HG03108 (cell line): ENCODE results near the gene CREG2.
"Not testable (repeated sequence)": the region's sequence is repeated elsewhere in the genome, so short reads cannot be mapped to it uniquely, and the experiment has no call there.

Source experiments
- ATAC-seq: cut with Tn5 transposase; IDR thresholded peaks from one replicate; pipeline ENCODE4 v1.9.1; 2021; ENCODE audit warnings: moderate library complexity; ENCODE audit not compliant: unreplicated experiment

Gene CREG2

DNA sequence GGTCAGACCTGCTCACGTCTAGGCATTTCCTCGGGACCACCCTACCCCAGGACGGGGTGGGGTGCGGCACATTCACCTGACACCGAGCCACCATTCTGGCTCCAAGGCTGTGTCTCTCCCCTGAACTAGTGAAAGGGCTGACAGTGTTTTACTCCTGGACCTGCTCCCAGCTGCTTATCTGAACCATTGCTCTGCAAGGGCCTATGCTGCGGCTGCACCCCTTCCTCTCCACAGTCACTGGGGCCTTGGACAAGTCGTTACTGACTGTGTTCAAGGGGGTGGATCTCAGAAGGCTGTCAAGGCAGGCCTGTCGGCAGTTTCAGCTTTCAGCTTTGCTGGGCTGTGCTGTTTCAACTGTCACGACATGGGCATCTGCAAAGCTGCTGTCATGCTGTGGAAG lies 11.7 kb downstream of the CREG2 start:
- no peak for ATAC-seq

DNA sequence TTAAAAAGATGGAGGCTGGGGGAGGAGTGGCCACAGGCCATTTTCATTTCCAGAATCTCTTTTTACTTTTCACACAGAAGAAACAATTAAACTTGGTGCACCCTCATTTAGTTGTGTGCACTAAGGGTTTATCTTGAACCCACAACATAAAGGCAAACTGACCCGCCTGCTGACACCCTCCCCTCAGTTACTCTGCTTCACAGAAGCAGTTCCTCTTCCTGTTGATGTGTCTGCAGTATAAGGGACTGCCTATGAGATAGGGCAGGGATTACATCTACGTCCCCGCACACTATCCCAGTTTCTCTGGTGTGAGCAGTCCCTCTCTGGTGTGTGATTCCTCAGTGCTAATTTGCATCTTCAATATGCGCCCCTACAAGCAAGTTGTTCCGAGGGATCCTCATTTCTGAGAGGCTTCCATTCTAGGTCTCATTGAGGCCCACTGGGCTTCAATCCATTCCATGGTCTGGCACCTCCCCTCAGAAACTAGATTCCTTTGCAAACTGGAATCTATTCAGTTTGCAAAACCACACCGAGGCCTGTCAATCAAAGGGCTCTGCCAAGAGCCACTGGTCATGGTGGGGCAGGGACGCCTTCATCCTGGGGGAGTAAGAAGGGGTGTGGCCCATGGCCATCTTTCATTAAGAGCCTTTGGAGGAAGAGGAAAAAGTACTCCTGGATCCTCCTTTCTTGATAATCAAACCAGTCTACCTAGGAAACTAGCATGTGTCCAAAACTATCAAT lies 12.3 kb downstream of the CREG2 start:
- no peak for ATAC-seq

DNA sequence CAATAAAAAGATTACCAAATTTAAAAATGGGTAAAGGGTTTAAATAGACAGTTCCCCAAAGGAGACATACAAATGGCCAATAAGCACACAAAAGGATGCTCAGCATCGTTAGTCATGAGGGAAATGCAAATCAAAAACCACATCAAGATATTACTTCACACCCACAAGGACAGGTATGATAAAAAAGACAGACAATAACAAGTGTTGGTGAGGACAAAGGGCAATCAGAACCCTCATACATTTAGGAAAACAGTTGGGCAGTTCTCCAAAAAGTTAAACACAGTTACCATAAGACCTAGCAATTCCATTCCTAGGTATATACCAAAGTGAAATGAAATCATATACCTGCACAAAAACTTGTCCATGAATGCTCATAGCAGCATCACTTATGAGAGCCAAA lies 14.5 kb downstream of the CREG2 start:
- ATAC-seq: no peak

DNA sequence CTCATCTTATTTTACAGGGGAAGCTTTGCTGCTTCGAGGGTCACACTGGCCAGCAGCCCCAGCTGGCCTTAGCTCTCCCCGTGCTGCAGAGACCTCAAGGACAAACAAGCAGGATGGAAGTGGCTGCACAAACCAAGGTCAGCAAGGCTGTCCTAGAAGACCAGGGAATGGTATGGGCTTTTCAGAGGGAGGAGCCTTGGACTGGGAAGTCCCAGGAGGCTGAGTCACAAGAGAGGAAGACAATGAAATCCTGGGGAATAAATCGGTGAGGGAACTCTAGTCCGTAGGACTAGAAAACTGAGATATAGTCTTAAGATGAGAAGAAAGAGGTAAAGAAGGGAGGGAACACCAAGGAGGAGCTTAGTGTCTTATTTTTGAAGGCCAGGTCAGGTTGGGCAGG lies 15.7 kb downstream of the CREG2 start:
- ATAC-seq: no peak

DNA sequence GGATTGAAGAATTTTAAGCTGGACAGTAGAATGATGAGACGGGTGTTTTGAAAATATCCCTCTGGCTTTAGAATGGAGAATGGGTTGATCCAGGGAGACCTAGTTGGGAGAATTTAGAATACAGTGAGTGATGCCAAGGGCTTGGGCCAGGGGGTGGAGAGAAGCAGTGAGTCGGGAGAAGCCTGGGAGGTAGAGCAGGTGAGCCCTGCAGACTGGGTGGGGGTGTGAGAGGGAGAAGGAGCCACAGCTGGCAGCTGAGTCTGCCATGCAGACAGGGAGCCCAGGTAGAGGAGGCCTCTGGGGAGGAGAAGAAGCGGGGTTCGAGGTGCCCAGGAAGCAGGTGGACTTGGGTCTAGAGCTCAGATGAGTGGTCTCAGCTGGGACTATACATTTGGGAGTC lies 18.2 kb downstream of the CREG2 start:
- no peak for ATAC-seq

DNA sequence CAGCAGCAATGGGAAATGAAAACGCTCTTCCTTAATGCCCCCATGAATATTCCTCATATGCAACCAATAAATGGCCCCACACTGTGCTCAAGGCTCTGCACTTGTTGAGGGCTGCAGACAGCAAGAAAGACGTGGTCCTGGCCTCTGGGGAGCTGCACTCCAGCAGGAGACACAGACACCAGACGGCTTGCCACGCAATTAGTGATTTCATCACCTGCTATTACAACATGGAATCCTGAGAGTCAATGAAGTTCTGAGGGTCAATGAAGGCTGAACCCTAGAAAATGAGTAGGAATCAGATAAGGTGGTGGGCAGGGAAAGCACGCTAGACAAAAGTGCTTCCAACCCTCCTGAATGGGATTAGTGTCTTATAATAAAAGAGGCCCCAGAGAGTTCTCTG lies 18.9 kb downstream of the CREG2 start:
- no peak for ATAC-seq

DNA sequence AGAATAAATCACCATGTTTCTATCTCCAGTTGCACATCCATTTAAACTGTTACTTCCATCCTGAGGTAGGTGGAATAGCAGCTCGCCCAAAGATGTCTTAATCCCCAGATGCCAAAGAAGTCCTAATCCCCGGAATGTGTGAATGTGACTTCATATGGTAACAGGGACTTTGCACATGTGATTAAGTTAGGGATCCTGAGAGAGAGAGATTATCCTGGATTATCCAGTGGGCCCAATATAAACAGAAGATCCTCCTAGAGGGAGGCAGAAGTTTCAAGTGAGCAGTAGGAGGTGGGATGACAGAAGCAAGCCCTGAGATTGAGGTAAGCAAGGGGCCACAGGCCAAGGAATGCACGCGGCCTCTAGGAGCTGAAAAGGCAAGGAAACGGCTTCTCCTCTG lies 19.8 kb downstream of the CREG2 start:
- no peak for ATAC-seq

DNA sequence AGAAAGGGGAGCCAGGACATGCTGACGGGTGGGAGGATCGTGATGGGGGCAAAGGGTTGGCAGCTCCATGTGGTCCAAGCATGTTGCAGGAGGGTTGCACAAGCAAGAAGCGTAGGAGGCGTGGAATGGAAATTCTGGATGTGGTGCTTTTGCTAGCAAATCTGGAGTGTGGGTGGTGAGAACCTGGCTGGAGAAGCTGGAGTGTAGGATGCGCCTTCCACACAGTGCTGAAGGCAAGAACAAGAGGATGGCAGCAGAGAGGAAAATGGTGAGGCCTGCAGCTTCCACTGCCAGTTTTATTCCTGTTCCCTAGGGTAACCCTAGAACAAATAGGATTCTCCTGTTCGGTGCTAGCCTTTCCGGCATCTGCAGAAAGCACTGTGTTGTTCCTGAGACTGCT lies 22.4 kb downstream of the CREG2 start:
- no peak for ATAC-seq

DNA sequence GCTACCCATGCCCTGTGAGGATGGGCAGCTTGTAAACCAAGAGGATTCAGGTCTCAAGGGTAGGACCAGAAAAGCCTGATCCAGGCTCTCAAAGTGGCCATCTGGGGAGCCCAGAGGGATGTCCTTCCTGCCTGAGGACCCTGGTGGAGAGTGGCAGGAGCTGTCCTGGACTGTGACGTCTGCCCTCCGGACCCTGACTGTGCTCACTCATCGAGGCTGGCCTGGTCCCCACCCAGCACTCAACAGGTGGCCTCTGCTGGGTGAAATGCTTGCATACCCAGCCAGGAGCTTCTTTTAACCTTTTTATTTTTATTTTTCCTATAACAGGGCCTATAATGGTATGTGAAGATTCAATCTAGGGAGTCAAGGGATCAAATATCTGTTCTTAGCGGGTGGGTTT lies 24.5 kb downstream of the CREG2 start:
- ATAC-seq: no peak

DNA sequence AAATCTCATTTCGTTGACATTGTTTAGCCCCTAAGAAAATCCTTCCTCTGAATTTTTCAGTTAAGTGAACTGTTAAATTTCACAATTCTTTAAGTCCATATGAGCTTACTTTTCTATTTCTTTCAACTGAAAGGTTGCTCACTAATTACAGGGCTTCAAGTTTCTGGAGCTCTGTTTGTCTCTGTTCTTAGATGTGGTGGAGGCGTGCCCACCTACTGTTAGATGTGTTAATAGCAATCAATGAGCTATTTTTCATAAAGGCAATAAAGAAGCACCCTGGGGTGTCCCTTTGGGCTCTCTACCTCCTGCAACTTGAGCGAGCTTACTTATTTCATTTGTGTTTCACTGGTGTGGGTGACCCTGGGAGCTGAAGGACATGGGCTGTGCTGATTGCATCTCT lies 25.0 kb downstream of the CREG2 start:
- no peak for ATAC-seq

DNA sequence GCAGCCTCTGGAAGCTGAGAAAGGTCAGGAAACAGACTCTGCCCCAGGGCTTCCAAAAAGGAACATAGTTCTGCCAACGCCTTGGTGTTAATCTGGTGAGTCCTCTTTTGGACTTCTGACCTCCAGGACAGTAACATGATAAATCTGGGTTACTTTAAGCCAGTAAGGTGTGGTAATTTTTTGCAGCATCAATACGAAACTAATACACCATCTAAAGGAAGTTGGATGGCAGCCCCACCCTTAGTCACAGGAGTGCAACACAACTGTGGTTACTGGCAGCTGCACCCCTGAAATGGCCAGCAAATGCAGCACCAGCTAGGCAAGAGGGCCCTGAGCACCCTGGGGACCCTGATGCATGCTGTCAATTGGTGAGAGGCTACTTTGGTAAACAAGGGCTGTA lies 25.8 kb downstream of the CREG2 start:
- ATAC-seq: no peak

DNA sequence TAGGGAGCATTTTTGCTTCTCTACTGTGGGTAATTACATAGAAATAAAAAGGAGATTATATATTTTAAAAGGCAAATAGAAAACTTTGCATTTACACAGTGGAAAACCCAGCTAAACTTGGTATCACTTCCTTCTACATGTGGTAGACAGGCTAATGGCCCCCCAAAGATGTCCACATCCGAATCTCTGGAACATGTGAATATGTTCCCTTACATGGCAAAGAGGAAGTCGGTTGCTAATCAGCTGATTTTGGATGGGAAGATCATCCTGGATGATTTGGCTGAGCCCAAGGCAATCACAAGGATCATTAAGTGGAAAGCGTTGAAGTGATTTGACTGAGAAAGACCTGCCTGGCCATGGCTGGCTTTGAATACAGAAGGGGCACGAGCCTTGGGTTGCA lies 26.2 kb downstream of the CREG2 start:
- ATAC-seq: no peak

DNA sequence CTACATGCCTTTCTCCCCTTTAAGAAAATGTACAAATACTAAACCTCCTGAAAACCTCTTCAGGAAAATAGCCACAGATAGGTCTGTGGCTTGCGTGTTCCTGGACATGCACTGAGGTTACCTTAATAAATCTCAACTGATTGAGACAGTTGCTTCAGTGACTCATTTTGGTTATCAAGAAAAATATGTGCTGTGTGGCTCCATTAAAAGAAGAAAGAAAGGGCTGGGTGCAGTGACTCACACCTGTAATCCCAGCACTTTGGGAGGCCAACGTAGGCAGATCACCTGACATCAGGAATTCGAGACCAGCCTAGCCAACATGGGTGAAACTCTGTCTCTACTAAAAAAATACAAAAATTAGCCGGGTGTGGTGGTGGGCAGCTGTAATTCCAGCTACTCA lies 27.1 kb downstream of the CREG2 start:
- ATAC-seq: no peak

DNA sequence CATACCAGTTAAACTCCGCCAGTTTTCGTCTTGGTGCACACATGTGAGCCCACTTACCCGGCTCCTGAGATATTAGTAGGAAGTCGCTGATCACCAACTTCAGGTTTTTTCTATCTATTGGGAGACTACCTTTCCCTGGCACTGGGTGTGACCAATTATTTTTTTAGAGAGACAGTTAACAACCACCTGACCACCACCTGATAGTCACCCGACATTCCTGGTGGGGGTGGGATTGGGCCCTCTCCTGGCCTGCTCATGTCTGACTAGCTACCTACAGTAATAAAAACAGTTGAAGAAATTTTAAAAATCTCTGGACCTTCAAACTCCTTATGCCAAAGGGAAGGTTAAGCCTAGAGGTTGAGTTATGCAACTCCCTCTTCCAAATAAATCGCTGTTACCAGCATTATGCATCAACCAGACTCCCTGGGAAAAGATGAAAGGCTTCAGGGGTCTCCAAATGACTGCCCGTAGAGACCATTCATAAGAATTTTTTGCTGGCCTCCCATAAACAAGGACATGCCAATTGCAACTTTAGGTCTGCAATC lies 27.8 kb downstream of the CREG2 start:
- no peak for ATAC-seq

DNA sequence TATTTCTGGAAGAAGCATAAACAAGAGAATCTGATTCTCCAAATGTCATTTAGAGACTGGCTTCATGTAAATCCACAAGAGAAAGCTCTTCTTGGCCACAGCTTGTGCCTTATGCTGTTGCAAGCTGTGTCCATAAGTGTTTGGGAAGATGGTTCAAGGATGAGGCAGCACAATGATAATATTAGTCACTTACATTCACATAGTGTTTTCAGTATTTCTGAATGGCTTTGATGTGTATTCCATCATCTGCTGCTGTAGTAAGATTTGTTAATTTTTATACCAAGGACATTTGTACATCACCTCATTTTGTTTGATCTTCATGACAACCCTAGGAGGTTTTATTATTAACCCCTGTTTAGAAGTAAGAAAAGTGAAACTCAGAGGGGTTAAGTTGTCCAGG lies 29.9 kb downstream of the CREG2 start:
- no peak for ATAC-seq

DNA sequence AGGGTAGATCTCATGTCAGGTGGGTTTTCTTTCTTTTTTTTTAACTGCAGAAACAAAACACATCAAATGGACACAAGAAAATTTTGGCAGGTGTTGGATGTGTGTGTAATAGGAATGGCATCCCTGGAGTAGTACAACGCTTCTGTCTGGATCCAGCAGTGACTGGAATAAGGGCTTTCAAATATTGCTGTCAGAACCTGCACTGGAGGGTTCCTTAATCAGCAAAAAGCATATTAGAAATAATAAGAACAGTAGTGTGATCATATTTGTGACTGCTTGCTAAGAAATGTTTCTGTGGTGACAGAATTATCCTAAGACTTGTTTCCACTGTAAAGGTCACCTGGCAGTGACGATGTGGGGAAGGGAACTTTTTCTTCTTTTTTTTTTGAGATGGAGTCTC lies 30.8 kb downstream of the CREG2 start:
- no peak for ATAC-seq

DNA sequence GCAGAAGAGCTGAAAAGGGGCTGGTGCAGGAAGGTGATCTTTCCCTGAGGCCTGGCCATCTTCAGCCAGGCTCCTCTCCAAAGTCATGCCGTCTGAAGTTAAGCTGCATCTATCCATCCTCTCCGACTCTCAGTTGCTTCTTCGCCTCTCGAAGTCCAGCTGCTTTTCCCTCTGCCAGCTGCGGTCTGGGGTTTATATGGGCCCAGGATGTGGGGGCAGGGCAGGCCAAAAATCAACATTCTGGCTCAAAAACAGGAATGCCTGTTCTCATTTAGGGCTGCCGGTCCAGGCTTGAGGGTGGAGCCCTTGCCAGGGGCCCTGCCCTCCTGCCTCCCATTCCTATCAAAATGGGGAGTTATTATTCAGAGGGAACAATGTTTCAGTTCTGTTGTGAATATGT lies 31.2 kb downstream of the CREG2 start:
- no peak for ATAC-seq

DNA sequence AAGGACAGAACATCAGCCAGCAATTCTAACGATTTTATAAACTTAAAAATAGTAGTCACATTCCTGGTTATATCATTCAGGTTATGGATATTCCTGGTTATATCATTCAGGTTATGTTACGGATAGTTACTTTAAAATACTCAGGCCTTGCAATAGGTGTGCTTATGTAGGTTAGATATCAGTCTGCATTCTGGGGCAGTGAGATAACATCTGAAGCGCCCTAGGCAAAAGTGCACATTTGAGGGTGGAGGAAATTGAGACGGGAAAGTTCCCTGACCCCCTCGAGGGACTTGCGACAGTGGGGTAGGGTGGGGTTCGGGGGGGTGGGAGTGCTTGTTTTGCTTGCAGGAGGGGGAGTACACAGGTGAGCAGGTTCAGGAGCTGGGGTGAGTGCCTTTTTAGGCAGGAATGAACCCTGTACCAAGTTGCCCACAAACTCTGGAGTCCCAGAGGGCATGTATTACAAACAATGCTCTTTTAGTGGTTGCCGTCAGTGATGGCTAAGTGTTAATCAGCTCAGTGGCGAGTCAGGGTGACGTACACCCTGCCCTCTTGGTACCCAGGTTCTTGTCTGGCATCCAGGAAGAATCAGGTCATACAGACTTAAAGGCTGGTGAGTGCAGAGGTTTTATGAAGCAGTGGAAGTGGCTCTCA lies 31.8 kb downstream of the CREG2 start:
- no peak for ATAC-seq

DNA sequence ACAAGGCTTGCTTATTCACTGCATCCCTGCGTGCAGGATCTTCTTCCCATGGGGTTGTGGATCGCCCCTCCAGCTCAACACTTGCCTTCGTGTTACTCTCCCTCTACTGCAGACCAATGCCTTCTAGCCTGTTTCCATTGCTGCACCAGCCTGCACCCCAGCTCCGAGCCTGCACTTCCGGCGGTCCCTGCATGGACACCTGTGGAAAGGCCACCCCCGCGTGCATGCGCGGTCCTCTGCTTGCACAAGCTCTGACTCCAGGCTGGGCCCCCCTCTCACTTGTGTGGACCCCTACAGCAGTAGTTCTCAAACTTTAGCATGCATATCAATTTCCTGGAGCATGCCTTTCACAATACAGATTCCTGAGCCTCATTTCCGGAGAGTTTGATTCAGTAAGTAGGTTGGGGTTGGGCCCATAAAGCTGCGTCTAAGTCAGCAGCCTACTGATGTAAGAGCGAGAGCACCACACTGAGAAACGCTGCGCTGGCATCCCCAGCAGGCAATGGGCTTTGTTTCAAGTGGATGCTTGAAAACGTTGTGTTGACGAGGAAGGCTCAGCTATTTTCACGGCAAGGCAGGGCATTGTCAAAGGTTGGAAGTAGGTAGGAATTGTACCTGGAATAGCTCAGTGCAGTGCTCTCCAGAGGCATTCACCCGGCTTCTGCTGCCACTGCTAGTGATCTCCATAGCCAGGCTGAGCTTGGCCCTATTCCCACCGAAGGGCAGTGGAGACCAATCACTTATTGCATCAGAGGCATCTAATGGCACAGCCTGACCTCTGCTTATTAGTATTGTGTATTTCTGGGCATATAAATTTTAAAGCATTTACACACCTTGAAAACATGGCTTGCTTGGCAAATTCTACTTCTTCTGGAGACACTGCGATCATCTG lies 32.6 kb downstream of the CREG2 start:
- ATAC-seq: no peak

DNA sequence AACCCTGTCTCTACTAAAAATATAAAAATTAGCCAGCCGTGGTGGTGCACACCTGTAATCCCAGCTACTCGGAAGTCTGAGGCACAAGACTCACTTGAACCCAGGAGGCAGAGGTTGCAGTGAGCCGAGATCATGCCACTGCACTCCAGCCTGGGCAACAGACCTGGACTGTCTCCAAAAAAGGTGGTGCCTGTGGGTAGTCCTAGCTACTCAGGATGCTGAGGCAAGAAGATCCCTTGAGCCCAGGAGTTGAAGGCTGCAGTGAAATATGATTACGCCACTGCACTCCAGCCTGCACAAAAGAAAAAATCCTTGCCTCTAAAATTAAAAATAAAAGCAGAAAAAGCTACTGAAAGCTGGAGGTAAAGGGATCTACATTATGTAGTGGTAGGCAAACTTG lies 34.7 kb downstream of the CREG2 start:
- ATAC-seq: not testable (repeated sequence)

DNA sequence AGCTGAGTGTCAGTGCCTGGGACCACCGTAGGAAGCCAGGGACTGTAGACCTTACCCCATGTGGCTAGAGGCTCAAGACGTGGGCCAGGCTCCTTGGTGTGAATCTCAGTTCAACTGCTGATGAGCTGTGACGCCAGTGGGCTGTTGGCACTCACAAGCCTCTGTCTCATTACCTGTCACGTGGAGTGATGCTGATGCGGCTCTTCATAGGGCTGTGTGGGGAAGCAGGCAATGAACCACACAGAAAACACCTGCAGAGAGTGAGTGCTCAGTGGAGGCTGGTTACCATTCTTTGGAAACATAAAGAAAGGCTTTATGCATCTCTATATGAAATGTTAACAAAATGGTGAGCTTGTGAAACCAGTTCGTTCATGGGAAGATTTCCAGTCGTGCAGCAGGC lies 36.1 kb downstream of the CREG2 start:
- ATAC-seq: no peak
